OCI-LY7 (cell line): Measurements from ENCODE around the gene NCKAP5. TPM values are rescaled to one million over a fixed set of nuclear protein-coding genes. Genes with fewer than 3 reads are reported as not detected.

Source experiments
- BruUV-seq: library from RNA; stranded (reverse); fragments of 400-500 nt; replicated peaks from 2 replicates; lab custom pipeline; 2021; lab: Mats Ljungman, UMichigan
- CTCF ChIA-PET: fragments of 300-600 bp; sonication (Branson Sonifier 250); formaldehyde crosslinking; loops from one replicate; lab custom pipeline; 2022; ENCODE audit warnings: antibody characterized with exemption; ENCODE audit not compliant: unreplicated experiment; lab: Charles Lee
- POLR2A ChIA-PET: fragments of 300-600 bp; sonication (Branson Sonifier 250); formaldehyde crosslinking; loops from one replicate; lab custom pipeline; 2022; ENCODE audit warnings: antibody characterized with exemption; lab: Charles Lee
- DNase-seq: peaks from one replicate; pipeline ENCODE4 v3.0.0-alpha.2; 2015; ENCODE audit warnings: low spot score
- H2AFZ ChIP-seq: fragments of 200-600 bp; sonication (generic), shearing (Covaris generic); 2 replicates; pipeline ENCODE4 v1.6.1; 2014; ENCODE audit warnings: mild to moderate bottlenecking, antibody characterized with exemption, low read length, moderate library complexity
- H3K27ac ChIP-seq: fragments of 200-600 bp; sonication (generic); 2 replicates; pipeline ENCODE4 v1.5.1; 2014; ENCODE audit warnings: mixed run types, low read depth, mild to moderate bottlenecking, moderate library complexity, low read length, inconsistent platforms; ENCODE audit not compliant: poor library complexity, severe bottlenecking
- H3K36me3 ChIP-seq: fragments of 200-600 bp; sonication (generic); 2 replicates; pipeline ENCODE4 v1.6.1; 2014; ENCODE audit warnings: mild to moderate bottlenecking, antibody characterized with exemption, low read length, moderate library complexity, mixed read lengths; ENCODE audit not compliant: insufficient read depth
- H3K4me1 ChIP-seq: fragments of 200-600 bp; sonication (generic); 2 replicates; pipeline ENCODE4 v1.5.1; 2014; ENCODE audit warnings: mild to moderate bottlenecking, low read length; ENCODE audit not compliant: insufficient read depth, poor library complexity, severe bottlenecking
- H3K4me2 ChIP-seq: fragments of 200-600 bp; sonication (generic); 2 replicates; pipeline ENCODE4 v1.6.1; 2014; ENCODE audit warnings: mild to moderate bottlenecking, low read length
- H3K4me3 ChIP-seq: fragments of 200-600 bp; sonication (generic); 2 replicates; pipeline ENCODE4 v1.5.1; 2014; ENCODE audit warnings: mild to moderate bottlenecking, low read depth, low read length; ENCODE audit not compliant: poor library complexity, severe bottlenecking
- H3K79me2 ChIP-seq: fragments of 200-600 bp; sonication (generic); 2 replicates; pipeline ENCODE4 v1.6.1; 2016; ENCODE audit warnings: low read depth, mild to moderate bottlenecking, low read length, moderate library complexity, mixed read lengths; ENCODE audit not compliant: insufficient read depth
- H3K9me2 ChIP-seq: fragments of 200-600 bp; sonication (generic); 2 replicates; pipeline ENCODE4 v1.6.1; 2016; ENCODE audit warnings: mild to moderate bottlenecking, low read length, mixed read lengths; ENCODE audit not compliant: insufficient read depth
- H3K9me3 ChIP-seq: fragments of 200-600 bp; sonication (generic); 2 replicates; pipeline ENCODE4 v1.6.1; 2014; ENCODE audit warnings: mild to moderate bottlenecking, mixed run types, low read length, mixed read lengths
- H4K20me1 ChIP-seq: fragments of 200-600 bp; sonication (generic); 2 replicates; pipeline ENCODE4 v1.6.1; 2014; ENCODE audit warnings: mild to moderate bottlenecking, antibody characterized with exemption, low read length, moderate library complexity, mixed read lengths; ENCODE audit not compliant: insufficient read depth
- EZH2phosphoT487 ChIP-seq: fragments of 200-600 bp; sonication (generic); IDR thresholded peaks from 2 replicates; pipeline ENCODE4 v1.6.1; 2018; ENCODE audit warnings: low read depth, borderline replicate concordance, mild to moderate bottlenecking, mixed run types, antibody characterized with exemption, low read length, moderate library complexity, mixed read lengths
- intact Hi-C: fragments of 100-400 bp; cut with micrococcal nuclease; formaldehyde crosslinking; loops from one replicate; pipeline ENCODE4 v1.10.0; 2022; ENCODE audit not compliant: unreplicated experiment
- total RNA-seq, 2 experiments: library from RNA; depleted of rRNA in 1 of 2; stranded (reverse); fragments of >200 nt in 1 of 2; shearing (Covaris generic) in 1 of 2; gene quantifications; 2 replicates each; pipeline ENCODE4 v1.2.3, GENCODE V29; 2014 to 2022
- TF ChIP-seq, protein P1 (sequence below): fragments of 200-600 bp; sonication (generic); conservative IDR thresholded peaks from 2 replicates; pipeline ENCODE4 v1.5.1; 2014; ENCODE audit warnings: mild to moderate bottlenecking, antibody characterized with exemption, low read length, moderate library complexity, mixed read lengths

Gene NCKAP5
- total RNA-seq, 2 experiments from 2014 or later, result not detected

DNA sequence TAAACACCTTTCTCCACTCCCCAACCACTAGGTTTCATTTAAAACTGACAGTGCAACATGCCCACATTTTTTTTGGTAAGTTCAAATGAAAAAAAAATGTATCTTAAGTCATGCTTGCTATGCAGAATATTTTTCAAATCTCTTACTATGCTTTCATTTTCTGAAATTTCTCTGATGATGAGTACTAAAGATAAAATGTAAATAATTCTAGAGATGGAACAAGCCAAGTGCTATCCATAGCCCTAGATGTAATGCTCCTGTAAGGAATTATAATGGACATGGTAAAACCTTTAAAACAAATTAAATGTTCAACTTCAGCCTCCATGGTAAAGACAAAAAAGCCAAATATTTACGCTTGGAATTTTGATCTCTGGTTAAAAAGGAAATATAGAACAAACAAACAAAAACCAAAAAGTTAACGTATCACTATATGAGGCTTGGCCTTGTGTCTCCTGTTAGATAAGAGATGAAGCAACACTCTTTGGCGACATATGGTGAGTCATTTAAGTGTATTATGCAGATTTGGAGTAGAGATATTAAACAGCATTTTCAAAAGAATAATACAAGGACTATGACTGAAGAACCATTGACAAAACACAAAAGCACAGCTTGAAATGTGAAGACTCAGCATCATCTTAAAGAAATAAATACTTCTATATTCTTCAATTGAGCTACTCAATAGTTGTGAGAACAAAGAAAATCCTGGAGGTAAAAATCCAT, 506.2 kb downstream of the NCKAP5 start:
- no peaks in the 10 kb centered on the region for H3K79me2 ChIP-seq
- H4K20me1 ChIP-seq, result no peaks in the 10 kb centered on the region
- H3K4me1 ChIP-seq, result no peaks in the 10 kb centered on the region
- H3K27ac ChIP-seq, result no peak overlapping the region
- intact Hi-C loops, result no loop called here
- BruUV-seq, result no TSS peak
- ChIA-PET CTCF (no interaction called here), POLR2A (interaction anchor here (1.5 kb wide), 1 partner anchor 19 kb away, joined by 3 read pairs; no protein-coding TSS in a partner anchor)
- H3K4me2 ChIP-seq, result no peak overlapping the region
- no peaks in the 10 kb centered on the region for H3K36me3 ChIP-seq
- no peak for DNase-seq
- no peaks in the 10 kb centered on the region for H3K9me2 ChIP-seq
- H2AFZ ChIP-seq, result no peak overlapping the region
- no peak for TF ChIP-seq EZH2phosphoT487
- TF ChIP-seq, protein P1, sequence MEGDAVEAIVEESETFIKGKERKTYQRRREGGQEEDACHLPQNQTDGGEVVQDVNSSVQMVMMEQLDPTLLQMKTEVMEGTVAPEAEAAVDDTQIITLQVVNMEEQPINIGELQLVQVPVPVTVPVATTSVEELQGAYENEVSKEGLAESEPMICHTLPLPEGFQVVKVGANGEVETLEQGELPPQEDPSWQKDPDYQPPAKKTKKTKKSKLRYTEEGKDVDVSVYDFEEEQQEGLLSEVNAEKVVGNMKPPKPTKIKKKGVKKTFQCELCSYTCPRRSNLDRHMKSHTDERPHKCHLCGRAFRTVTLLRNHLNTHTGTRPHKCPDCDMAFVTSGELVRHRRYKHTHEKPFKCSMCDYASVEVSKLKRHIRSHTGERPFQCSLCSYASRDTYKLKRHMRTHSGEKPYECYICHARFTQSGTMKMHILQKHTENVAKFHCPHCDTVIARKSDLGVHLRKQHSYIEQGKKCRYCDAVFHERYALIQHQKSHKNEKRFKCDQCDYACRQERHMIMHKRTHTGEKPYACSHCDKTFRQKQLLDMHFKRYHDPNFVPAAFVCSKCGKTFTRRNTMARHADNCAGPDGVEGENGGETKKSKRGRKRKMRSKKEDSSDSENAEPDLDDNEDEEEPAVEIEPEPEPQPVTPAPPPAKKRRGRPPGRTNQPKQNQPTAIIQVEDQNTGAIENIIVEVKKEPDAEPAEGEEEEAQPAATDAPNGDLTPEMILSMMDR, result no peak
- no peaks in the 10 kb centered on the region for H3K9me3 ChIP-seq
- H3K4me3 ChIP-seq, result no peak overlapping the region

DNA sequence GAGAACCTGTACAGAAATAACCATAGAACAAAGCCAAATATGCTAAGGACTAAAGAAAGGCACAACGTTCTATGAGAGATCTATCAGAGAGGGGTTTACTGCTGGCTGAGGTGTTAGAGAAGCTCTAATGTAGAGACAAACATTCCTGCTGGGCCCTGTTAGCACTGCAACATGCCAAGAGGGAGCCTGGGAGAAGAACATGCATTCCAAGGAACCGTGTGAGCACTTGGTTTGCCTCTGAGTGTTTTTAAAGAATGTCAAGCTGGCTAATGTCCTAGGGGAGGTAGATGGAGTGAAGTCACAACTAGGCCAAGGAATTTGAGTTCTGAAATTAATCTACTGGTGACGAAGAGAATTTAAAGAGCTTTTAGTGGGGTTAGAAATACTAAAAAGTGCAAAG, 514.0 kb downstream of the NCKAP5 start:
- Histone ChIP-seq H3K79me2 (no peaks in the 10 kb centered on the region), H3K4me2 (no peak overlapping the region), H3K36me3 (no peaks in the 10 kb centered on the region), H3K27ac (no peak overlapping the region), H2AFZ (no peak overlapping the region), H4K20me1 (no peaks in the 10 kb centered on the region), H3K4me1 (no peaks in the 10 kb centered on the region), H3K4me3 (no peak overlapping the region), H3K9me3 (no peaks in the 10 kb centered on the region), H3K9me2 (no peaks in the 10 kb centered on the region)
- TF ChIP-seq EZH2phosphoT487, result no peak
- TF ChIP-seq, protein P1, result no peak
- ChIA-PET CTCF (no interaction called here), POLR2A (interaction anchor here (0.7 kb wide), 1 partner anchor 11 kb away, joined by 3 read pairs; no protein-coding TSS in a partner anchor)
- no TSS peak for BruUV-seq
- DNase-seq, result no peak
- intact Hi-C loops, result no loop called here

DNA sequence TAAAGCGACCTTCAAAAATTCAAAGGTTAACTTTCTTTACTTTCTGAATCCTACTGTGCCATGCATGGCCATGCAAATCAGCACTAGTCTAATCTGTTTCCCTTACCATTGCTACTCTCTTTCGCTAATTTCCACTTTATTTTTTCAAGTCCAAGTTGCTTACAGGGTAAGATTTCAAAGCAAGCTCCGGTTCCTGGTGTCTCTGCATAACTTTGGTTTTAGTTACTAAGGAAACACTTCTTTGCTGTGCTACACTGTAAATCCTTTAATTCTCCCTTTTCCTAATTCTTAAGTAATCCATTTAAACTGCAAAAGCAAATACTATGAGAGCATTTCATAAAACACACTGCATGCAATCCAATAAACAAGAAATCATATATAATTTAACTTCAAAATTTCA, 514.7 kb downstream of the NCKAP5 start:
- Histone ChIP-seq H3K4me2 (no peak overlapping the region), H3K27ac (no peak overlapping the region), H3K9me3 (no peaks in the 10 kb centered on the region), H3K4me1 (no peaks in the 10 kb centered on the region), H3K4me3 (no peak overlapping the region), H4K20me1 (no peaks in the 10 kb centered on the region), H2AFZ (no peak overlapping the region), H3K36me3 (no peaks in the 10 kb centered on the region), H3K9me2 (no peaks in the 10 kb centered on the region), H3K79me2 (no peaks in the 10 kb centered on the region)
- BruUV-seq, result no TSS peak
- POLR2A ChIA-PET, result no interaction called here
- TF ChIP-seq EZH2phosphoT487, result no peak
- TF ChIP-seq, protein P1, result no peak
- intact Hi-C loops, result no loop called here
- DNase-seq, result no peak
- CTCF ChIA-PET, result no interaction called here
